Glomerular visceral epithelial cell (primary cell): ENCODE measurements around the gene NOCT.
"Not testable (repeated sequence)": the region's sequence is repeated elsewhere in the genome, so short reads cannot be mapped to it uniquely, and the experiment has no call there.

Experiments
- DNase-seq: peaks from one replicate; pipeline ENCODE4 v3.0.0-alpha.2; 2016; ENCODE audit errors: extremely low spot score

Gene NOCT

DNA sequence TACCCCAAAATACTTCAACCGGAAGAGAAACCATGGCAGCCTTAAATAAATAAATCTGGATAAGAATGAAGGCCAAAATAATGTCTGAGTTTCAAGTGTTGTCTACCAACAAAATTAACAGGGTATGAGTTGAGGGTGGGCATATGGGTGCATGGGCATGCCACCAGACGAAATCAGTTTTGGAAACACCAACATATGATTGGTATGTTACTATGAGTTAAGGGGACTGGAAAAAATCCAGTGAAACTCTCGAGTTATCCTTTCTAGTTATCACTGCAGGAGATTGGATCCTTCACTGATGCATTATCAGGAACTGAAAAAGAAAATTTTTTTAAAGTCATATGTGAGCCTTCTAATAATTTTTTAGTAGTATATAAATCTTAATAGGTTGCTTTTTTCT lies 32.4 kb downstream of the NOCT start:
- no peak for DNase-seq

DNA sequence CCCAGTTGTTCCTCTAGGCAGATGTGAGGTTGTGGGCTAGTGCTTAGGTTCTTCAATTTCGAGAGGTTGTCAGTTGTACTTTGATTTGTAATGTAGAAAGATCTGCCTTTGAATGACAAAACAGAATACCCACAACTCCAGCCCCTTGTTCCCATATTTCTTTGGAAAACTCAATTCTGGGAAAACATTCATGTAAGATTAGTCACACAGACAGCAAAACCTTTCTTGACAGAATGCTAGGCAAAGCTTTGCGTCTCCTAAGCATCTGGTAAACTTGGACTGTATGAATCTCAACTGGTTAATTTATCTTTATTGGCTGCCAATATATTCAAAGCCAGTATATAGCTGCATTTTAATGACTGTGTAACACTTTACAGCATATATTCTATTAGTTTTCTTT lies 34.9 kb downstream of the NOCT start:
- no peak for DNase-seq

DNA sequence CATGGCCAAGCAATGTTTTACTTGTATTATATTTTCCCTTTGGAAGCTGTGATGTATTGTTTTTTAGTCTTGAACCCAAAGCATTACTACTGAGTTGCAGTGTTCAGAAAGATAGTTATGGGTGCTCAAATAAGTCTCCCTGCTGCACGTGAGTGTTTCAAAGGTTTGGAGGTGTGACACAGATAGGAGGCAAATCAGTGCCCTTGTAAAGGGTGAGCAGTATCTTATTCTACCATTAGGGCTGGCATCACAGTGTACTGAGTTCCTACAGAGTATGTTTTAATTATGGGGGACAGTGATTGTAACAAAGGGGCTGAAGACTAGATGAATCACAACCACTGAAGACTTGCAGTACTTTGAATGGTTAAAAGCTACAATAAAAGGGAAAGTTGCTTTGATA lies 38.3 kb downstream of the NOCT start:
- DNase-seq: no peak

DNA sequence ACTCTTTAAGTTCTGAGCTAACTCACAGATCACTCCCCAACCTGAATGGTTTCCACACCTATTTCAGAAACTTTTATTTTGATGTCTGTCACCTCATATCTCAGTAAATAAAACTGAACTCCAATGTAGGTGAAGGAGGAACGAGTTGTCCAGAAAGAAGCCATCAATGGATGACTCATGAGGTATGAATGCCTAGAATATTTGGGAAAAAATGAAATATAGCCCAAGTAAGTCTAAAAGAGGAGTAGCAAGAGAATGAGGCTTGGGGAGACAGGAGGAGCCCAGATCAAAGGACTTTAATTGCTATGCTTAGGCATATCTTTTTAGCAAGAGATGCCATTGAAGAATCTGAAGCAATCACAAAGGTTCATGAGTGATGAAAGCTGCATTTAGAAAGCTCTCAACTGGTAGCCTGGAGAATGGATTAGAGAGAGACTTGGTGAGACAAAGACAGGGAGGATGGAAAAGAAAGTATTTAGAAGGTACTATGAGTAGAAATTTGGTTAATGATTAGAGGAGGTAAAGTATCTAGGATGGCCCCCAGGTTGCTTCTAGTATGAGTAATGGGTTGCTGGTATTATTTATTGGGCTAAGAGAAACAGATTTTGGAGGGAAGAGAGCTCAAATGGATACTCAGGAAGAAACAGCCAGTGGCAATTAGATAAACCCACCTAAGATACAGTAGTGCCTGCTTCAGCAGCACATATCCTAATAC lies 39.4 kb downstream of the NOCT start:
- no peak for DNase-seq

DNA sequence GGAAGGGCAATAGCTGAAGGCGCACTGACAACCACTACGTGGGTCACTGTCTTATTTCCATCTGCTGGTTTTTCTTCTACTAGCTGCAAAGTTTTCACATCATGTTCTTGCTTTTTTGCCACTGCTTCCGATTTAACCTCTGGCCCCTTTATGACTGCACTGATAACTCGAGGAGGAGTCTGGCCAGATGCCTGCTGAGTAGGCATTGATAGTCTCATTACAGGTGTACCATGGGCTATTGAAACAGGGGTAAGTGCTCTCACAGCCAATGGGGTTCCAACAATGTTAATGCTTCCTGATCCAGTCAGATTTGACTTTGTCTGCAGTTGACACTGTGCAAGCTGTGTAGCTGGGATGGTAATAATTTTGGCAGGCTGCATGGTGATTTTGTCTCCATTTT lies 43.4 kb downstream of the NOCT start:
- DNase-seq: not testable (repeated sequence)

DNA sequence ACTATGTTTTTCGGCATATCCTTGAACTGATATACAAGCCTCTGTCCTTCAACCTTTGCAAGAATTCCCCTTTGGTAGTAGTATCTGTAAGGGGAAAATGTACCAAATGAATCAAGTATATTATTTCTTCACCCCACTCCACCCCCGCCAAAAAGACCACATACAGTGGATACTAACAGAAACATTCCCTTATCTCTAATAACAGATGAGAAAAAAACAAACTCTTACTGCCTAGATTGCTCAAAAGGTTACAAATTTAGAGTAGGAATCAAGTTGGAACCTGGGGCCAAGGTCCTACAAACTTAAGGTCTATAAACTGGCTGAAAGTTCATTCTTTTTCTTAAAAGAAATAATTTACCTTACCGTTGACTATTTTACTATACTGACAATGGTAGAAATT lies 45.0 kb downstream of the NOCT start:
- DNase-seq: no peak

DNA sequence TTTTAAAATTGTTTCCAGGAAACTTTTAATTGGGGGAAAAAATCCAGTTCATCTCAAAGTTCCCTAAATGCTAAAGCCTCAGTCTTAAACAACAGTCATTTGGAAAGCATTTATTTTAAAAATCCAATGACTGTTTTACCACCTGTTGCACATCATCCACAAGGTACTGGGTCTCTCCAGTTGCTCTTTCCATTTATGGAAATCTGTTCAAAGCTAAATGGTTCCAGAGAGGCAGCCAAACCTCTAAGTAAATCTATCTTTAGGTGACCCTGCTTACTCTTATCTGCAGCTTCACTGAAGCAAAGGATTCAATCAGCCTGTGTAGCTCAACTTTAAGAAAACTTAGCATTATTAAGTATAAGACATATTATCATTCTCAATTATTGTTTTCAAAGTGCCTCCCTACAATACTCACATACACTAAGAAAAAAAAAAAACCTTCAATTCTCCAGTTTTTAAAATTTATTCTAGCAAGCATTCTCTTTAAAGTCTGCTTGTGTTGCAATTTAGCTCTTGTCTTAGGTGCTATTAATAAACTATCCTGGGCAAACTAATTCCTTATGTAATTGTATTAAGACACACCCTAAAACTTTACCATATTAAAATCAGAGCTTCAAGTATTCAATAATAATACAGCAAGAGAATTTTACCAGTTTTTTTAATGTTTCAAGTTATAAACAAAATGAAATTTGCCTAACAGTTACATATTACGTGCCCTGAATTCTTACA lies 60.6 kb downstream of the NOCT start:
- DNase-seq: no peak

DNA sequence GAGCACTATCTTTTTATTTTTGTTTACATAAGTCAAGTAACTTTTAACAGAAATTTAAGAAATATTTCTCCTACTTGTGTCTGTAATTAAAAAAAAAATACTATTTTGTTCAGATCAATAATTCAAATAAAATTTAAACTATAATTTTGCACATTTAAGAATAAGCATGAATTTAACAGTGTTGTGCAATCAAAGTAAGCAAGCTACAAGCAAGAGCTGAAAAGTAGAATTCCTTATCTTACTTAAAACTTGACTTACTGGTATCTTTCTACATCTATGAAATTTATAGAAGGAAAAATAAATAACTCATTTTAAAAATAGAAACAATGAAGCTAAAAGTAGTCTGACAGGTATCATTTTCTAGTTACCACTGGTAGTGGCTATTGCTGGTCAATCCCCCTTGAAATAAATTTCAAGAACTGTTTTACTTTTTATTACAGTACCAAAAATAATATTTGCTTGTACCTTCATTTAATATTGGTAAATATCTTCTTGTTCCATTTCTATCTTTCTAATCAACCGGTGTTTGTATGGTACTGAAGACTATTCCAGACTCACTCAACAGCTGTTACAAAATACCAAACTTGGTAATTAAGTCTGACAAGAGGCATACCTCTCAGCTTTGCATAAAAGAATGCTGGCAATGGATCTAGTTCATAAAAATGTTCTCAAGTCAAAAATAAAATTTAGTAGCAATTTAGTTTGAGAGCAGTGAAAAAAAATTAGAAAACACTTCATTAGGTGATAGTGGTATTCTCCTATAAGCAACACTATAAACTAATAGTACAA lies 62.2 kb downstream of the NOCT start:
- DNase-seq: no peak

DNA sequence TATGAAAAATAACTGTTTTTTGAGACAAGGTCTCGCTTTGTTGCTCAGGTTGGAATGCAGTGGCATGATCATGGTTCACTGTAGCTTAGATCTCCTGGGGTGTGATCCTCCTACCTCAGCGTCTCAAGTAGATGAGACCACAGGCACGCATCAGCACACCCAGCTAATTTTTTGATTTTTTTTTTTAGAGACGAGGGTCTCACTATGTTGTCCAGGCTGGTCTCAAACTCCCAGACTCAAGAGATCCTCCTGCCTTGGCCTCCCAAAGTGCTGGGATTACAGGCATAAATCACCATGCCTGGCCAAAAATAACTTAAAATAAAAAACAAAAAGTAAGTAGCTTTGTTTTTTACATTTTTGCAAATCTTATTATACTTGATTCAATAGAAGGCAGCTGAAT lies 63.3 kb downstream of the NOCT start:
- no peak for DNase-seq

DNA sequence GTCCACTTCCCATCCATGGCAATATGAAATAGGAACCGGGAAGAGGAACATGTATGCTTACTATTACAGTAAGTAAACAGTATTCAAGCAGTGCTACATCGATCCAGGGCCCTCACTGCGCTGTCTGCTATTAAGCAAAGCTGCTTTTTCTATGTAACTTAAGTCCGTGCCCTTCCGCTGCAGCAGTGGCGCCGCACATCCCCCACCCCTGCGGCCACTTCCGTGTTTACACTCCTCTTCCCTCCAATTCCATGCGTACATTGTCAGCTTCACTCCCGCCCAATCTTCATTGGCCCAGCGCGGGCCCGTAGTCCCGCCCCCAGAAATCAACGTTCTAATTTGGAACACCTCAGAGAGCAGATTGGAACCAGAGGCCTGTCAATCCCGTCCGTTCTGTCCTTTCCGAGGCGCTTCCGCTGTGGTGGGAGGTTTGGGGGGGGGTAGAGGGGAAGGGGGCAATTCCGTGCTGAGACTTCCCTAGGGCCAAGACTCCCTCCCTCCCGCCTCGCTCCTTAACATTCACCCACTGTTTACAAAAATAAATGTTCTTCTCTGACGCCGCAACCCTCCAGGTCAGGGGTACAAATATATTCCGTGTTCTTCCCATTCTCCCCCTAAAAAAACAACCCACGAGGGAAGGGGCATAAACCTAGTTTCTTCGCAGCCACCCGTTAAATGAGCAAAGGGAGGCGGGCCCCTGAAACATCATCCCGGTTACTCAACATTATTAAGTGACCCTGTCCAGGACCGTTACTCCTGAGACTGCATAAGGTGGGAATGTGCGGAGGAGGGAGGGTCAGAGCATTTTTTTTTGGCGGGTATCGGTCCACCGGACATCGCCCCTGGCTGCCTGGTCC lies 67.4 kb downstream of the NOCT start:
- peak; percentile 98 for DNase-seq

DNA sequence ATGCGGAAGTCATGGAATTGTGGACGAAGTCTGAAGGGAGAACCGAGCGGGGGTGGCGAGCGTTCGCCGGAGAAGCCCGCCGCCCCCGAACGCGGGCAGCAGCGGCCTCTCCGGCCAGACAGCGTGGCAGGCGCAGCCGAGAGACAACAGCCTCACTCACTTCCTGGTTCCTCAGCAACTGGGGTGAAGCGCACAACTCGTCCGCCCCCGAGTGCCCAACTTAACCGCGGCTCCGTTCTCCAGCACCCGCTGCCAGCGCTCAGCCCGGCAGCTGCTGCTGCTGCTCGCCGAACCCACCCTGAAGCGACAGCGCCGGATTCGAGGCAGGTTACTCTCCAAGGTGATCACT lies 68.0 kb downstream of the NOCT start:
- DNase-seq: peak; percentile 63

DNA sequence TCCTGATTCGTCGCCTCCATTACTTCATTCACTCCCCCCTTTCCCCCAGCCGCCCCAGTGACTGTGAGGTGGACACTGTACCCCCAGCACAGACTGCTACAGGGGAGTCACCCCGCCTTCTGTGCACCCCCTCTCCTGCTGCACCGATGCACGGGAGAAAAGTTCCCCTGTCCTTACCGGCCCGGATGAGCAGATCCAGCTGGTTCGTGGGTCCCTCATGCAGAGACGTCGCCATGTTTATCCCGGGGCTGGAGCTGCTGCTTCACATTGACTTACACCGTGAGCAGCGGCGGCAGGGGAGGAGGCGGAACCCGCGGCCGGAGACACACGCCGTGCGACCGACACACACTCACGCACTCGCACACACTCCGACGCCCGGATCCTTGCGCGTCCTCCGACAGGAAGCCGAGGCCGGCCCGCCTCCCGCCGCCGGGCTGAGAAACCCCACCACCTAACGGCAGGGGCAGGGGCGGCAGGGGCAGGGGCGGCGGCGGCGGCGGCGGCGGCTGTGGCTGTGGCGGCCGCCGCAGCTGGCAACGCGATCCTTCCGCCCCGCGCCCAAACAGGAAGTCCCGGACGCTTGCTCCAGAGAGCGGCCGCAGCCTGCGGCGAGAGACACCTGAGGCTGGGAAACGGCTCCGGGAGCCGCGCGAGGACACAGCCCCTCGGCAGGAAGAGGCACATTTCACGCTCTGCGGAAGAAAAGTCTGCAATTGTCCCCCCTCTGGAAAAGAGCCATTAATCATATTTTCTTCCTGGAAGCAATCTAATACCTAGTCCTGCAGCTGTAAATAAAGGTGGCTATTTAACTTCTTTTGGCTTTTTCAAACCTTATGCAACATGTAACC lies 68.6 kb downstream of the NOCT start:
- peak; percentile 92 for DNase-seq

DNA sequence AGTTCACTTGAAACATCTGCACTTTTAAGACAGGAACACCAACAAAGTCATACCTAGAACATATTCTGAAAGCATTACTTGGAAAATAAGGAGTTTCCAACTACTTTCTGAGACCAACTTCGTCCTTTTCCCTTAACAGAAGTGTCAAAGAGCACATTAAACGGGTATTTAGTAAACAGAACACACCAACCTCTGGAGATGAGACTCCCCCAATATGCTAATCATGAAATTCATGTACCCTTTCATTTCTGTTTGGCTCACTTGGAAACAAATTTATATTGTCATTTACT lies 69.2 kb downstream of the NOCT start:
- DNase-seq: no peak

DNA sequence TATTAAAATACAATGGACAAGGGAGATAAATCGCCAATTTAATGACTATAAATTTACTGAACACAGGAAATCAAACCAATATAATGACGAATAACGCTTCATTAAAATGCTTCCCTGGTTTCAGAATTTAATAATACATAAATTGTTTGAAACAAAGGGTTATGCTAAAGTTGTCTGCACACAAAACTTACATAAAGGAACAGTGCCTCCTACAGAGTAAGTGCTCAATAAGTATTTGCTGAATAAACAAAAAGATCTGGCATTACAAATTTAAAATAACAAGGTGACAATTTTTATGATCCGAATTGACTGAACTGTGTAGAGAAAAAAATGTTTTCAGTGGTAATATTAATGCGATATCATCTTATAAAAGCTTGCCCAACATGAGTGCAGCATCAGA lies 69.6 kb downstream of the NOCT start:
- DNase-seq: no peak

DNA sequence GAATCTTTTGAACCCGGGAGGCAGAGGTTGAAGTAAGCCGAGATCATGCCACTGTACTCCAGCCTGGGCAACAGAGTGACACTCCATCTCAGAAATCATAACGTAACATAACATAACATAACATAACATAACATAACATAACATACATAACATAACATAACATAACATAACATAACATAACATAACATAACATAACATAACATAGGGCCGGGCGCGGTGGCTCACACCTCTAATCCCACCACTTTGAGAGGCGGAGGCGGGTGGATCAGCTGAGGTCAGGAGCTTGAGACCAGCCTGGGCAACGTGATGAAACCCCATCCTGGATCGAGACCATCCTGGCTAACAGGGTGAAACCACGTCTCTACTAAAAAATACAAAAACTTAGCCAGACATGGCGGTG lies 76.7 kb downstream of the NOCT start:
- no peak for DNase-seq
